H1 (cell line): ENCODE measurements around the gene HSPA1L. TPM values are rescaled to one million over a fixed set of nuclear protein-coding genes. Genes with fewer than 3 reads are reported as not detected.

Experiments used
- CREB1 ChIP-seq: IDR thresholded peaks from 2 replicates; pipeline ENCODE4 v1.6.1; 2012; ENCODE audit warnings: inconsistent platforms
- CTBP2 ChIP-seq: IDR thresholded peaks from 2 replicates; pipeline ENCODE4 v1.7.0; 2011; ENCODE audit warnings: borderline replicate concordance, mild to moderate bottlenecking, moderate library complexity, mixed read lengths, low read length; ENCODE audit not compliant: insufficient read depth, insufficient read length
- EP300 ChIP-seq, 2 experiments: IDR thresholded peaks; 1 replicate in 1 of 2; 2 replicates in 1 of 2; pipeline ENCODE4 v1.6.1; 2011 to 2012; ENCODE audit warnings: low read depth in 2 of 2, low read length in 2 of 2, mild to moderate bottlenecking in 2 of 2, borderline replicate concordance in 1 of 2, inconsistent platforms in 1 of 2, moderate library complexity in 1 of 2
- FOSL1 ChIP-seq: IDR thresholded peaks from 2 replicates; pipeline ENCODE4 v1.6.1; 2011; ENCODE audit warnings: mild to moderate bottlenecking, low read depth, low read length, moderate library complexity; ENCODE audit not compliant: insufficient read depth
- MAX ChIP-seq: IDR thresholded peaks from 2 replicates; pipeline ENCODE4 v1.6.1; 2012; ENCODE audit warnings: inconsistent platforms
- NRF1 ChIP-seq: IDR thresholded peaks from 2 replicates; pipeline ENCODE4 v1.6.1; 2011; ENCODE audit warnings: mild to moderate bottlenecking, low read depth, low read length, improper control_type of control experiment
- POLR2A ChIP-seq, 2 experiments: IDR thresholded peaks; 1 replicate in 1 of 2; 2 replicates in 1 of 2; pipeline ENCODE4 v1.6.1; 2011; ENCODE audit warnings: low read depth in 2 of 2, low read length in 2 of 2, mild to moderate bottlenecking in 2 of 2; ENCODE audit errors: control extremely low read depth in 1 of 2
- SAP30 ChIP-seq: fragments of 300-600 bp; sonication (generic); IDR thresholded peaks from 2 replicates; pipeline ENCODE4 v1.7.1; 2012; ENCODE audit warnings: low read length, moderate library complexity, mild to moderate bottlenecking, inconsistent platforms; ENCODE audit not compliant: insufficient read depth, insufficient replicate concordance
- SIRT6 ChIP-seq: IDR thresholded peaks from one replicate; pipeline ENCODE4 v1.7.1; 2012; ENCODE audit warnings: low read length, inconsistent platforms
- SP1 ChIP-seq: IDR thresholded peaks from 2 replicates; pipeline ENCODE4 v1.6.1; 2011; ENCODE audit warnings: low read depth, low read length
- polyA plus RNA-seq, 7 experiments: library from polyadenylated mRNA; depleted of rRNA in 3 of 7; stranded (reverse) in 5 of 7; unstranded in 2 of 7; fragments of >200 nt in 5 of 7; fragments of 200-250 nt in 2 of 7; gene quantifications; 1 replicate in 5 of 7; 2 replicates in 1 of 7; 4 replicates in 1 of 7; pipeline versions ENCODE4 v1.2.1 to v1.2.3, GENCODE V29; 2011 to 2013; ENCODE audit warnings: missing spikeins in 2 of 7, mixed read lengths in 2 of 7
- total RNA-seq: library from RNA; stranded (reverse); fragmentation: NEBNext Ultra II Directional; extraction: Animal tissue kit (Norgen Biotek cat#: 25700); gene quantifications from 2 replicates; pipeline ENCODE4 v1.2.1, GENCODE V29; 2021
- TF ChIP-seq, protein P1 (sequence below): IDR thresholded peaks from 2 replicates; pipeline ENCODE4 v1.6.1; 2012; ENCODE audit warnings: low read length, inconsistent platforms

The HSPA1L gene
- total and polyA plus RNA-seq, 2 of the 8 experiments (the other 6 are each of a cell fraction or from before 2014, with no cell fraction given) = 1.00 to 1.9 TPM

DNA sequence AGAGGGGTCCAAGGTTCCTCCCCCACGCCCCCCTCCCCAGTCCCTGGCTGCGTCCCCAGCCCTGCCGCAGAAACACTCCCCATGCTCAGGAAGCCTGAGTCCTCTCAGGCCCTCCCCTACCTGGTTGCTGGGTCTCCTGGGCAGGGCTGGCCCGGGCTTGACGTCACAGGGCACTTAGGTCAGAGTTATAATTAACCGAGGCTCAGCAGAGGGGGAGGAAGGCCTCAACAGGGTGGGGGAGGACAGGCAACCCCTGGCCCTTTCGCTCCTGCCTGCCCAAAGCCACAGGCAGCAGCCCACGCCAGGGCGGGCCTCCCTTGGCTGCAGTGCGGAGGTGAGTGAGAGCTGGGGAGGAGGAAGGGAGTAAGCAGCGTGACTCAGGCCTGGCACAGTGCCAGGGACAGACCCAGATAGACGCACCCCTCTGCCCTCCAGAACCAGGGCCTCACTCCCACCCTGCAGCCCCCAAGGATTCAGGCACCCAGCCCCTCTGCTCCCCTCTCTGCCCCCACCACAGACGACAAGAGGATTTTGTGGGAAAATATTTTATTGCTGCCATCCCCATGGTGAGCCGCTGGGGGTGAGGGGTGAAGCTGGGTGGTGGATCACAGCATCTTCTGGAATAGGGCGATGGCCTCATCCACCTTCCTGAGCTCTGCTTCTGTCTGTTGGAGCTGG lies 38.0 kb downstream of the HSPA1L start, which contains the start of gene VWA7 (continued):
- TF ChIP-seq NRF1 (no peak), POLR2A (IDR thresholded peaks at IDR 0.05; ENCODE audit: control extremely low read depth in 1 of 2, low read depth in 2 of 2, low read length in 2 of 2) (0 out of 3 replicates have a peak, but pooled peaks of 1 of the 2 experiments have one; percentile 19), FOSL1 (no peak), SIRT6 (no peak), SAP30 (no peak), CTBP2 (no peak), EP300 (IDR thresholded peaks at IDR 0.05; ENCODE audit: borderline replicate concordance in 1 of 2, low read depth in 2 of 2, low read length in 2 of 2) (no peak), CREB1 (peak; percentile 54), MAX (no peak), SP1 (no peak)
- TF ChIP-seq, protein P1, sequence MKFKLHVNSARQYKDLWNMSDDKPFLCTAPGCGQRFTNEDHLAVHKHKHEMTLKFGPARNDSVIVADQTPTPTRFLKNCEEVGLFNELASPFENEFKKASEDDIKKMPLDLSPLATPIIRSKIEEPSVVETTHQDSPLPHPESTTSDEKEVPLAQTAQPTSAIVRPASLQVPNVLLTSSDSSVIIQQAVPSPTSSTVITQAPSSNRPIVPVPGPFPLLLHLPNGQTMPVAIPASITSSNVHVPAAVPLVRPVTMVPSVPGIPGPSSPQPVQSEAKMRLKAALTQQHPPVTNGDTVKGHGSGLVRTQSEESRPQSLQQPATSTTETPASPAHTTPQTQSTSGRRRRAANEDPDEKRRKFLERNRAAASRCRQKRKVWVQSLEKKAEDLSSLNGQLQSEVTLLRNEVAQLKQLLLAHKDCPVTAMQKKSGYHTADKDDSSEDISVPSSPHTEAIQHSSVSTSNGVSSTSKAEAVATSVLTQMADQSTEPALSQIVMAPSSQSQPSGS = no peak
